Measurements from ENCODE around the gene ZMYND8.

Gene ZMYND8

GRCh38 chr20:47353692-47354463, 2.6 kb downstream of the ZMYND8 start:
- no peak for DNase-seq (ENCODE audit: low read depth)

- DNase-seq (ENCODE audit: low read depth): no peak
These were observed 3.2 kb downstream of the ZMYND8 start for GRCh38 chr20:47353239-47353691.

- DNase-seq (ENCODE audit: low read depth): no peak
These were observed 3.9 kb downstream of the ZMYND8 start for GRCh38 chr20:47352332-47353238.

- DNase-seq (ENCODE audit: low read depth): no peak
These were observed 4.7 kb downstream of the ZMYND8 start for GRCh38 chr20:47351643-47352331.

- DNase-seq (ENCODE audit: low read depth): no peak
These were observed 5.6 kb downstream of the ZMYND8 start for GRCh38 chr20:47350691-47351545.

GRCh38 chr20:47350181-47350550, 6.3 kb downstream of the ZMYND8 start:
- no peak for DNase-seq (ENCODE audit: low read depth)

GRCh38 chr20:47349365-47350180, 6.9 kb downstream of the ZMYND8 start:
- no peak for DNase-seq (ENCODE audit: low read depth)

- no peak for DNase-seq (ENCODE audit: low read depth)
These were observed 7.9 kb downstream of the ZMYND8 start for GRCh38 chr20:47348539-47349142.

- DNase-seq (ENCODE audit: low read depth): no peak
These were observed 8.7 kb downstream of the ZMYND8 start for GRCh38 chr20:47347661-47348435.

- DNase-seq (ENCODE audit: low read depth): no peak
These were observed 10.3 kb downstream of the ZMYND8 start for GRCh38 chr20:47346172-47346571.

GRCh38 chr20:47345214-47345613, 11.3 kb downstream of the ZMYND8 start:
- no peak for DNase-seq (ENCODE audit: low read depth)

GRCh38 chr20:47343007-47343472, 13.5 kb downstream of the ZMYND8 start:
- no peak for DNase-seq (ENCODE audit: low read depth)

- DNase-seq (ENCODE audit: low read depth): no peak
These were observed 18.3 kb downstream of the ZMYND8 start for GRCh38 chr20:47338131-47338628.

- DNase-seq (ENCODE audit: low read depth): no peak
These were observed 19.1 kb downstream of the ZMYND8 start for GRCh38 chr20:47337413-47337812.

GRCh38 chr20:47336129-47336754, 20.3 kb downstream of the ZMYND8 start:
- DNase-seq (ENCODE audit: low read depth): no peak

GRCh38 chr20:47335251-47336128, 21.0 kb downstream of the ZMYND8 start:
- DNase-seq (ENCODE audit: low read depth): no peak

GRCh38 chr20:47334022-47334551, 22.4 kb downstream of the ZMYND8 start:
- no peak for DNase-seq (ENCODE audit: low read depth)

All from activated T-helper 1 cell treated with Interleukin-2 at 50 U/mL for 16 hours (primary cell).